PFSK-1 (cell line): ENCODE measurements around the gene HDAC4.

Experiments used
- POLR2AphosphoS5 ChIP-seq: IDR thresholded peaks from 2 replicates; pipeline ENCODE4 v1.6.1; 2012; ENCODE audit warnings: low read depth, mild to moderate bottlenecking, control low read depth, low read length, moderate library complexity
- TF ChIP-seq, protein P1 (sequence below), 2 experiments: IDR thresholded peaks; 2 replicates each; pipeline versions ENCODE4 v1.6.1 to v1.8.0; 2011 to 2012; ENCODE audit warnings: low read depth in 2 of 2, low read length in 2 of 2, control low read depth in 1 of 2, inconsistent platforms in 1 of 2, mild to moderate bottlenecking in 1 of 2, moderate library complexity in 1 of 2; ENCODE audit not compliant: insufficient read depth in 1 of 2

- TF ChIP-seq, protein P1, sequence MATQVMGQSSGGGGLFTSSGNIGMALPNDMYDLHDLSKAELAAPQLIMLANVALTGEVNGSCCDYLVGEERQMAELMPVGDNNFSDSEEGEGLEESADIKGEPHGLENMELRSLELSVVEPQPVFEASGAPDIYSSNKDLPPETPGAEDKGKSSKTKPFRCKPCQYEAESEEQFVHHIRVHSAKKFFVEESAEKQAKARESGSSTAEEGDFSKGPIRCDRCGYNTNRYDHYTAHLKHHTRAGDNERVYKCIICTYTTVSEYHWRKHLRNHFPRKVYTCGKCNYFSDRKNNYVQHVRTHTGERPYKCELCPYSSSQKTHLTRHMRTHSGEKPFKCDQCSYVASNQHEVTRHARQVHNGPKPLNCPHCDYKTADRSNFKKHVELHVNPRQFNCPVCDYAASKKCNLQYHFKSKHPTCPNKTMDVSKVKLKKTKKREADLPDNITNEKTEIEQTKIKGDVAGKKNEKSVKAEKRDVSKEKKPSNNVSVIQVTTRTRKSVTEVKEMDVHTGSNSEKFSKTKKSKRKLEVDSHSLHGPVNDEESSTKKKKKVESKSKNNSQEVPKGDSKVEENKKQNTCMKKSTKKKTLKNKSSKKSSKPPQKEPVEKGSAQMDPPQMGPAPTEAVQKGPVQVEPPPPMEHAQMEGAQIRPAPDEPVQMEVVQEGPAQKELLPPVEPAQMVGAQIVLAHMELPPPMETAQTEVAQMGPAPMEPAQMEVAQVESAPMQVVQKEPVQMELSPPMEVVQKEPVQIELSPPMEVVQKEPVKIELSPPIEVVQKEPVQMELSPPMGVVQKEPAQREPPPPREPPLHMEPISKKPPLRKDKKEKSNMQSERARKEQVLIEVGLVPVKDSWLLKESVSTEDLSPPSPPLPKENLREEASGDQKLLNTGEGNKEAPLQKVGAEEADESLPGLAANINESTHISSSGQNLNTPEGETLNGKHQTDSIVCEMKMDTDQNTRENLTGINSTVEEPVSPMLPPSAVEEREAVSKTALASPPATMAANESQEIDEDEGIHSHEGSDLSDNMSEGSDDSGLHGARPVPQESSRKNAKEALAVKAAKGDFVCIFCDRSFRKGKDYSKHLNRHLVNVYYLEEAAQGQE (IDR thresholded peaks at IDR 0.05; ENCODE audit: insufficient read depth in 1 of 2, low read depth in 2 of 2, low read length in 2 of 2) = no peak
- no peak for TF ChIP-seq POLR2AphosphoS5
These were observed 391.9 kb downstream of the HDAC4 start for GRCh38 chr2:239008677-239009588.
